Left kidney (tissue), 2 donors: Measurements from ENCODE around the gene MLXIP. TPM values are rescaled to one million over a fixed set of nuclear protein-coding genes. Genes with fewer than 3 reads are reported as not detected.

Source experiments
- DNase-seq: peaks from one replicate; pipeline ENCODE4 v3.0.0-alpha.2; 2013
- polyA plus RNA-seq: library from polyadenylated mRNA; unstranded; fragments of 120-200 nt; gene quantifications from one replicate; pipeline ENCODE4 v1.2.1, GENCODE V29; 2013; ENCODE audit not compliant: insufficient read length

Gene MLXIP
- polyA plus RNA-seq, 1 donor, result 43.0 TPM

DNA sequence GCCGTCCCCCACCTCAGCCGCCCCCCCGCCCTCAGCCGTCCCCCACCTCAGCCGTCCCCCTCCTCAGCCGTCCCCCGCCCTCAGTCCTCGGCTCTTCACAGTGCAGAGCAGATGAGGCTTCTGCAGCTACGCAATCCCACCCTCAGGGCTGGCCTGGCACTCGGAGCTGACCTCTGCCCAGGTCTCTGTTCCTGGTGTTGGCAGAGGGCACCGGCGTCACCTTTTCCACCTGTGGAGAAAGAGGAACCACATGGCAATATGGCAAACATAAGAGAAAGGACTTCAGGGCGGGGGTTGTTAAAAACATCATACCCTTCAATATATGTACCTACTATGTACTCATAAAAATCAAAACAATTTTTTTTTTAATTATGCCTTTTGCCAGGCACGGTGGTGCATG, 45.8 kb downstream of the MLXIP start:
- DNase-seq, result no peak

DNA sequence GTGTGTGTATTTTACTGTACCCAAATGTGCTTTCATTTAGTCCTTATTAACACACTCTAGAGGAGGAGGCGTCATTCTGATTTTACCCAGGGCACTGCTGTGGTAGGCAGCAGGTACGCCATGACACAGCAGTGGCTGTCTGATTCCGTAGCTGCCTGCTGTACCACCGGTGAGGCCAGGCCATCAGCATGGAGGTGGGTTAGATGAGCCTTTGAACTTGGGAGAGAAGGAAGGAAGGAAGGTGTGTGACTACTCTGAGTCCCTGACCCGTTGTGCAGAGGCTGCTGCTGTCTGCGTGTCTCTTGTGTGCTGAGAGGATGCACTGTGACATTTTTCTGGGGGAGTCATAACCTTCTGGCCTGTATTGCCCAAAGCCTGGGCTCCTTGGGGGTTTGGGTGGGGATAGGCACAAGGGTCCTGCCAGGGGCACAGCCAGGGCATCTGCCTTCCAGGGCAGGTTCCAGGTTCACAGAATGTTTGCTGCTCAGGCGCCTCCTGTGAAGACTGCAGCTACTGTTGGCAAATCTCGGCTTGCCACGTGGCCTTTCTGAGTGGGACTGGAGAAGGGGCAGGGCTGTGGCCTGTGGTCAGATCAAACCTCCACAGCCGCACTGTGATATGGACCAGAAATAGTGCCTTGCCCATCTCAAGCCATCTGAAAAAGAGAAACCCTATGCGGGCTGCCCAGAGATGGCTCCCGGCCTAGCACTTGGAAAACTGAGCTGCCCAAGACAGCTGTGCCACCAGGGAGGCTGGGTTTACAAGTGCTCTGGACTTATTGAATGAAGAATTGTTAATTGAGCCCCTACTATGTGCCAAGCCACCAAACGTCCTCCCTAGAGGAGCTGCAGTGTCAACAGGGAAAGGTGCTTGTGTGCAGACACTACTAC, 47.1 kb downstream of the MLXIP start:
- no peak for DNase-seq

GRCh38 chr12:122126342-122126635, 47.7 kb downstream of the MLXIP start:
- no peak for DNase-seq

DNA sequence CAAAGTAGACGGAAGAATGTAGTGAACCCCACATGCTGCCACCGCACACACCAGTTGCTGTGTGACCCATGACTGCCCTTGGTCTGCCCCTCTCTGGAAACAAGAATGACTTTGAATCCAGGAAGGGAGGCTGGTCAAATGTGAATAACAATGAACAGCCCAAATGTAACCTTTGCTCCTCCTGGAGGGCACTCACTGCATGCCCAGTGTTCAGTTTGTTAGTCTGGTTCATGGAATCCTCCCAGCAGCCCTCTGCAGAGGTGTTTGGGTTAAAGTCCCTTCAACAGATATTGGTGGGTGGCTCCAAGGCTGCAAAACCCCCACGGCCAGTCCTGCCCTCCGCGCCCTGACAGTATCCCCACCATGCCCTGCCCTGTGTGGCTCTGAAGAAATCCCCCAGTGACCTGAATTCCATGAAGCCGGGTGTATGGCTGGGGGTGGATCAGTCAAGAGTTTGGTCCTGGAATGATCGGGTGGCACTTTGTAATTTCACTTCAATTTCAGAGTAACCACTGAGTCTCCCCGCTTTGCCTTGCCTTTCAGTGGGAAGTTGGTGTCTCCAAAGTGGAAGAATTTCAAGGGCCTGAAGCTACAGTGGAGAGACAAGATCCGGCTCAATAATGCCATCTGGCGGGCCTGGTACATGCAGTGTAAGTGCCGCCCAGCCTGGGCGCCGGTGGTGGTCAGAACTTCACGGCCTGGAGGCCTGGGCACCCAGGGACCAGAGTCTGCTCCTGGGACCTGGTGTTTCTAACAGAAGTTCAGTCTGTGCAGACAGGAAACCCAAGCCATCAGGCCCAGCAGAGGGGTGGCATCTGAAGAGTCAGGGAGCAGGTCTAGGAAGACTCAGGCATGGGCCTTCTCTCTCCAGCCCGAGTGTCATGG, 48.4 kb downstream of the MLXIP start:
- no peak for DNase-seq

DNA sequence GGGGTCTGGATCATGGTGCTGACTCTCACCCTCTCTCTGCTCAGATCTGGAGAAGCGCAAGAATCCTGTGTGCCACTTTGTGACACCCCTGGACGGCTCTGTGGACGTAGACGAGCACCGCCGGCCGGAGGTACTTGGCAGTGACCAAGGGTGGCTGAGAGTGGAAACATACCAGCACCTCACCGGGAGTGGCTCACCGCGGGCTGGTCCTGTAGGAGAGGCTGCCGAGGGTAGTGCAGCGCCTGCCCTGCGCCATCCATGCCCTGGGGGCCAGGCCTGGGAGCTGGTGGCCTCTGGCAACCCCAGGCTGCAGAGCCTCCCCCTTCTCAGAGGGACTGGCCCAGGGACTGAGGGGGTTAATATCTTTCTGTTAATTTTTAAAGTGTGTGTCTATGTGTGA, 49.3 kb downstream of the MLXIP start:
- DNase-seq, result no peak

- DNase-seq, result no peak
These were observed 49.9 kb downstream of the MLXIP start for GRCh38 chr12:122128481-122128880.

DNA sequence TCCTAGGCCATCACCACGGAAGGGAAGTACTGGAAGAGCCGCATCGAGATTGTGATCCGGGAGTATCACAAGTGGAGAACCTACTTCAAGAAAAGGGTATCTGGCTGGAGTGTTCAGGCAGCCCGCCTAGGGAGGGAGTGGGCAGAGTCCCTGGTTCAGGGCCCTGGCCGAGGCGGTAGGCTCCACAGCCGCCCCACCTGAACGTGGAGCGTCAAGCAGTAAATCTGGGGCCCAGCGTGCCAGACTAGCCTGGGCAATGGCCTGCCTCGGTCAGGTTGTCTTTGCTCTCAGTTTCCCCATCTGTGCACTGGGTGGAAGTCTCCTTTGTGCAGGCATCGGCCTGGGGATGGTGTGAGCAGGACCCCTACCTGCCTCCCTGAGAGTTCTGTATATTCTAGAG, 50.6 kb downstream of the MLXIP start:
- DNase-seq, result no peak

DNA sequence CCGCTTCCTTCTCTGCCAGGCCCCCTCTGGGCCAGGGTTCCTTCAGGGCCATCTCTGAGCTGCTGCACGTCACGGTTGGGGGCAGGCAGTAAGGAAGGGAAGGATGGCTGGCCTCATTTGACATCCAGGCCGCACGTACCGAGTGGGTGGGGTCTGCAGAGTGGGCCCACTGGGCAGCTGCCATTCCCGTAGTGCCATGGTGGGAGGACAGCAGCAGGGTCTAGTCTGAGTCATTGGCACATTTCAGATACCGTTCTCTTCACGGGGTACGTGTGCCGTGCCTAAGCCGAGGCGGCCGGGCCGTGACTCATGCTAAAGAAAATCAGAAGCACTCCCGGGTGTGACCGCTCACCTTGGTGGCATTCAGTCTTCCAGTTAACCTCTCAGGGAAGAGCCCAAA, 51.6 kb downstream of the MLXIP start:
- DNase-seq, result no peak

DNA sequence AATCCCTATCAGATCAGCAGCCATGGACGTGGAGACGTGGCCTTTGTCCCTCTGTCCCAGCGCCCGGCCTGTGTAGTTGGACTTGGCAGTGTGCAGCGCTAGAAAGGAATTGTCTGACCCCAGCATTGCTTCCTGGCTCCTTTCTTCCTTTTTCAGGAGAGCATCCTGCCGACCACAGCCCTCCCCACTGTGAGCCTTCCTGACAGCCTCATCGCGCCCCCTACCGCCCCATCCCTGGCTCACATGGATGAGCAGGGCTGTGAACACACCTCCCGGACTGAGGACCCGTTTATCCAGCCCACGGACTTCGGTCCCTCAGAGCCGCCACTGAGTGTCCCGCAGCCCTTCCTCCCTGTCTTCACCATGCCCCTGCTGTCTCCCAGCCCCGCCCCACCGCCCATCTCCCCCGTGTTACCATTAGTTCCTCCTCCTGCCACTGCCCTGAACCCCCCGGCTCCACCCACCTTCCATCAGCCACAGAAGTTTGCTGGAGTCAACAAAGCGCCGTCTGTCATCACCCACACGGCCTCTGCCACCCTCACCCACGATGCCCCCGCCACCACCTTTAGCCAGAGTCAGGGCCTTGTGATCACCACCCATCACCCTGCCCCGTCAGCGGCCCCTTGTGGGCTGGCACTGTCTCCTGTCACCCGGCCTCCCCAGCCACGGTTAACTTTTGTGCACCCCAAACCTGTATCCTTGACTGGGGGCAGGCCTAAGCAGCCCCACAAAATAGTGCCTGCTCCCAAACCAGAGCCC, 54.8 kb downstream of the MLXIP start:
- no peak for DNase-seq

DNA sequence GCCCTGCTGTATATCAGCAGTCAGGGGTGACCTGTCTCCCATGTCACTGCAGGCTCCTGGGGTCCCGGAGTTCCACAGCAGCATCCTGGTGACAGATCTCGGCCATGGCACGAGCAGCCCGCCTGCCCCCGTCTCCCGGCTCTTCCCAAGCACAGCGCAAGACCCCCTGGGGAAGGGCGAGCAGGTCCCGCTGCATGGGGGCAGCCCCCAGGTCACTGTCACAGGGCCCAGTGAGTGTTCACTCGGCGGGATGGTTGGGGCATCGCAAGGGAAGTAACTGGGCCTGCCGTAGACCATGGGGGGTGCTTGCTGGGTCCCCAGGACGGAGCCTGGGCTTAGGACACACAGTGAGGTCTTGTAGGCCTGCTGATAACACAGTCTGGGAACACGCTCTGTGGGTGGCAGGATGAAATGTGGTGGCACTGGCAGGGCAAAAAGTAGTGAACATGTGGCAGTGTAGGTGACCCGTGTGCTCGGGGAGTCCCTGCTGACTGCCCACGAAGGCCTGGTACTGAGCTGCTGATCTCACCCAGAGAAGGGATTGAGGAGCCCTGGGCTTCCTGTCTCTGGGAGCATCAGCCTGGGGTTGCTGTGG, 57.0 kb downstream of the MLXIP start:
- DNase-seq, result no peak

- no peak for DNase-seq
These were observed 58.7 kb downstream of the MLXIP start for GRCh38 chr12:122137229-122137628.

- no peak for DNase-seq
These were observed 59.1 kb downstream of the MLXIP start for GRCh38 chr12:122137681-122138080.

- no peak for DNase-seq
These were observed 59.6 kb downstream of the MLXIP start for GRCh38 chr12:122138181-122138580.

GRCh38 chr12:122138616-122139015, 60.1 kb downstream of the MLXIP start:
- no peak for DNase-seq

- no peak for DNase-seq
These were observed 60.7 kb downstream of the MLXIP start for GRCh38 chr12:122139266-122139665.

DNA sequence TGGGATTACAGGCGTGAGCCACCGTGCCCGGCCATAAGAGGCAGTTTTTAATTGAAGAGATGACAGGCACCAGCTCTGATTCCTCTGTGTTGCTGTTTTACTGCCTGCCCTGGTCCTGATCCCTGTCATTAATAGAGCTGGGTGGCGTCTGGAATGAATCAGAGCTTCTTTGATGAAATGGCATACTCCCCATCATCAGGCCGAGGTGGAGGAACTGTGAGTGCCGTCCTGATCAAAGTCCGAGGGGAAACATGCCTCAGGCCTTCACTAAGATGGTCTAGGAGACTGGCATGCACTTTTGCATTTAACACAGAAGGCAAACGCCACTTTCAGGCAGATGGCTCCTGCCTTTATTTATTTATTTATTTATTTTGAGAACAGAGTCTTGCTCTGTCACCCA, 61.4 kb downstream of the MLXIP start:
- no peak for DNase-seq

DNA sequence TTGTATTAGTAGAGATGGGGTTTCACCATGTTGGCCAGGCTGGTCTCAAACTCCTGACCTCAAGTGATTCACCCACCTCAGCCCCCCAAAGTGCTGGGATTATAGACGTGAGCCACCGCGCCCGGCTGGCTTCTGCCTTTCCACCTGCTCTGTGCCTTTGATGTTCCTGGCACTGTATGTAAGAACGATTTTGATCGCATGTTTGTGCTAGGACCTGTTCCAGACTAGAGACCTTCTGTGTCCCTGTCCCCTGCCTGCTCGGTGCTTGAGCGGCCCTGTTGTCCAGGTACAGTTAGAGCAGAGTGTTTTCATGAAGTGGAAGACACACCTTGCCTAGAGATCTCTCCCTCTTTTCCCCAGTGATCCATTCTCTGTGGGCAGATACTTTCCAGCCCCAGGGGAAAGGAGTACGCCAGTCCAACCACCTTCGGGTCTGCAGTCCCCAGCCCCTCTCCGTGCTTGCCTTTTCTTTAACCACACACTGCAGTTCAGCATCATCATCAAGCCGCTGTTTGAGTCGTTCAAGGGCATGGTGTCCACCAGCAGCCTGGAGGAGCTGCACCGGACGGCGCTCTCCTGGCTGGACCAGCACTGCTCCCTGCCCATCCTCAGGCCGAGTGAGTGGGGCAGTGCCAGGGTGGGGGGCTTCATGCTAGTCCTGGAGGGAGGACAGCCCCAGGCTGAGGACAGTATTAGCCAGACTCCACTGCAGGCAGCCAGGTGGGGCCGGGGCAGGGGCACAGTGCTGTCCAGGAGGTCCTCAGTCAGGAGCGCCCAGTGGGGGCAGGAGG, 62.1 kb downstream of the MLXIP start:
- DNase-seq, result no peak

- DNase-seq, result no peak
These were observed 63.6 kb downstream of the MLXIP start for GRCh38 chr12:122141911-122142725.

- DNase-seq, result no peak
These were observed 64.3 kb downstream of the MLXIP start for GRCh38 chr12:122142857-122143256.

- DNase-seq, result no peak
These were observed 66.3 kb downstream of the MLXIP start for GRCh38 chr12:122144885-122145284.
